HepG2 (cell line): ENCODE measurements around the gene DOK7. TPM values are rescaled to one million over a fixed set of nuclear protein-coding genes. Genes with fewer than 3 reads are reported as not detected.

Experiments used
- BHLHE40 ChIP-seq: IDR thresholded peaks from 2 replicates; pipeline ENCODE4 v1.6.1; 2011; ENCODE audit warnings: low read length, improper control_type of control experiment
- BRD4 ChIP-seq: sonication (generic); formaldehyde crosslinking; IDR thresholded peaks from 2 replicates; pipeline ENCODE4 v1.4.0; 2020; ENCODE audit warnings: missing genetic modification reagents
- CBX1 ChIP-seq: IDR thresholded peaks from one replicate; pipeline ENCODE4 v1.6.1; 2016; ENCODE audit warnings: antibody characterized with exemption, low read depth
- DMTF1 ChIP-seq: sonication (generic); formaldehyde crosslinking; IDR thresholded peaks from 2 replicates; pipeline ENCODE4 v1.4.0; 2020; ENCODE audit warnings: mild to moderate bottlenecking, missing genetic modification reagents
- GATAD2A ChIP-seq: IDR thresholded peaks from 2 replicates; pipeline ENCODE4 v1.6.1; 2016
- NRL ChIP-seq: sonication (generic); formaldehyde crosslinking; IDR thresholded peaks from 2 replicates; pipeline ENCODE4 v1.5.0; 2020; ENCODE audit warnings: missing genetic modification reagents, mild to moderate bottlenecking, moderate library complexity, borderline replicate concordance
- PATZ1 ChIP-seq: sonication (generic); formaldehyde crosslinking; IDR thresholded peaks from 2 replicates; pipeline ENCODE4 v1.4.0; 2020; ENCODE audit warnings: missing genetic modification reagents
- PAX8 ChIP-seq: sonication (generic); formaldehyde crosslinking; IDR thresholded peaks from 2 replicates; pipeline ENCODE4 v1.8.0; 2022; ENCODE audit warnings: mild to moderate bottlenecking, missing genetic modification reagents, borderline replicate concordance
- REST ChIP-seq, 2 experiments: IDR thresholded peaks; 2 replicates each; pipeline ENCODE4 v1.6.1; 2011 to 2012; ENCODE audit warnings: low read length in 2 of 2, borderline replicate concordance in 1 of 2, low read depth in 1 of 2, mild to moderate bottlenecking in 1 of 2, moderate library complexity in 1 of 2
- ZBTB40 ChIP-seq, 2 experiments: fragments of 450-650 bp in 1 of 2; sonication (generic) in 1 of 2; formaldehyde crosslinking in 1 of 2; IDR thresholded peaks; 2 replicates each; pipeline versions ENCODE4 v1.6.1 to v1.8.0; 2016 to 2022; ENCODE audit warnings: antibody characterized with exemption in 1 of 2, mild to moderate bottlenecking in 1 of 2, missing genetic modification reagents in 1 of 2
- polyA plus RNA-seq, 8 experiments: library from polyadenylated mRNA; depleted of rRNA in 3 of 8; stranded (reverse) in 7 of 8; unstranded in 1 of 8; fragments of >200 nt; fragmentation: Illumina TruSeq in 4 of 8; extraction: Trizol in 4 of 8; gene quantifications; 2 replicates each; pipeline versions ENCODE4 v1.2.1 to v1.2.3, GENCODE V29; 2011 to 2016; ENCODE audit warnings: low read depth in 4 of 8, missing spikeins in 1 of 8, mixed read lengths in 1 of 8; ENCODE audit not compliant: insufficient read depth in 1 of 8
- total RNA-seq, 5 experiments: library from RNA; depleted of rRNA; stranded (reverse); fragments of >200 nt; fragmentation: Illumina TruSeq; extraction: Trizol; gene quantifications; 2 replicates each; pipeline ENCODE4 v1.2.3, GENCODE V29; 2016; ENCODE audit warnings: low read depth in 1 of 5

Gene DOK7
- total and polyA plus RNA-seq, 2 of the 13 experiments (the other 11 are each of a cell fraction or from before 2014, with no cell fraction given): 0.03 to 0.07 TPM

- TF ChIP-seq REST (IDR thresholded peaks at IDR 0.05; ENCODE audit: borderline replicate concordance in 1 of 2, low read depth in 1 of 2, low read length in 2 of 2) (no peak), GATAD2A (peak; percentile 32; the same call in 1 of the 2 replicates), NRL (CRISPR knock-in tag) (no peak; the same call in 1 of the 2 replicates), ZBTB40 (IDR thresholded peaks at IDR 0.05) (no peak), ZBTB40 (CRISPR knock-in tag; IDR thresholded peaks at IDR 0.05) (no peak; the same call in 1 of the 2 replicates), BHLHE40 (peak; percentile 28; the same call in 1 of the 2 replicates), CBX1 (no peak), PAX8 (CRISPR knock-in tag) (no peak), PATZ1 (CRISPR knock-in tag) (peak; percentile 52; the same call in 1 of the 2 replicates), BRD4 (CRISPR knock-in tag) (peak; percentile 20; the same call in 1 of the 2 replicates), DMTF1 (no peak)
These were observed 20.0 kb upstream of the DOK7 start (continued) for GRCh38 chr4:3442959-3443749.
